HEK293 (cell line): ENCODE data around the gene PCDHB9.

Experiments used
- ZBTB21 ChIP-seq: fragments of 450-650 bp; formaldehyde crosslinking; IDR thresholded peaks from 2 replicates; pipeline ENCODE4 v1.5.1; 2017; ENCODE audit warnings: missing biosample characterization, missing genetic modification characterization
- ZNF639 ChIP-seq: fragments of 450-650 bp; formaldehyde crosslinking; IDR thresholded peaks from 2 replicates; pipeline ENCODE4 v1.5.1; 2016; ENCODE audit warnings: missing biosample characterization, missing genetic modification characterization
- TF ChIP-seq, protein P1 (sequence below): fragments of 450-650 bp; formaldehyde crosslinking; IDR thresholded peaks from 2 replicates; pipeline ENCODE4 v1.5.1; 2016; ENCODE audit warnings: missing biosample characterization, missing genetic modification characterization
- TF ChIP-seq, protein P2 (sequence below): fragments of 450-650 bp; formaldehyde crosslinking; IDR thresholded peaks from 2 replicates; pipeline ENCODE4 v1.5.1; 2016; ENCODE audit warnings: missing biosample characterization, missing genetic modification characterization

DNA sequence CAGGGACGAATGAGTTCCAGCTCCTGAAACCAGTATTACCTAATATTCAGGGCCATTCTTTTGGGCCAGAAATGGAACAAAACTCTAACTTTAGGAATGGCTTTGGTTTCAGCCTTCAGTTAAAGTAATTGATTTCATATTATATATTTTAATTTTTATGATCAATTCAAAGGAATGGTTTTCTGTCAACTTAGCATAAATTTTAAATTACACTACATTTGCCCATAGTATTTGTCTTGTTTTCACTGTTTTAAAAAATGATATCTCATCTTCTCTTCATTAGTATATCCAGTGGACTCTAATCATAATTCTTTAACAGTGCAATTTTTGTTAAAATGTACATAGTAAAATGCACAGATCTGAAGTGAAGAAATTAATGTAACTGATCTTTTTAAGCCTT lies 6.6 kb upstream of the PCDHB9 start:
- TF ChIP-seq, protein P1, sequence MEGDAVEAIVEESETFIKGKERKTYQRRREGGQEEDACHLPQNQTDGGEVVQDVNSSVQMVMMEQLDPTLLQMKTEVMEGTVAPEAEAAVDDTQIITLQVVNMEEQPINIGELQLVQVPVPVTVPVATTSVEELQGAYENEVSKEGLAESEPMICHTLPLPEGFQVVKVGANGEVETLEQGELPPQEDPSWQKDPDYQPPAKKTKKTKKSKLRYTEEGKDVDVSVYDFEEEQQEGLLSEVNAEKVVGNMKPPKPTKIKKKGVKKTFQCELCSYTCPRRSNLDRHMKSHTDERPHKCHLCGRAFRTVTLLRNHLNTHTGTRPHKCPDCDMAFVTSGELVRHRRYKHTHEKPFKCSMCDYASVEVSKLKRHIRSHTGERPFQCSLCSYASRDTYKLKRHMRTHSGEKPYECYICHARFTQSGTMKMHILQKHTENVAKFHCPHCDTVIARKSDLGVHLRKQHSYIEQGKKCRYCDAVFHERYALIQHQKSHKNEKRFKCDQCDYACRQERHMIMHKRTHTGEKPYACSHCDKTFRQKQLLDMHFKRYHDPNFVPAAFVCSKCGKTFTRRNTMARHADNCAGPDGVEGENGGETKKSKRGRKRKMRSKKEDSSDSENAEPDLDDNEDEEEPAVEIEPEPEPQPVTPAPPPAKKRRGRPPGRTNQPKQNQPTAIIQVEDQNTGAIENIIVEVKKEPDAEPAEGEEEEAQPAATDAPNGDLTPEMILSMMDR (tag by site-specific recombination) = no peak
- TF ChIP-seq ZNF639 (no peak), ZBTB21 (tag by site-specific recombination) (no peak)
- TF ChIP-seq, protein P2, sequence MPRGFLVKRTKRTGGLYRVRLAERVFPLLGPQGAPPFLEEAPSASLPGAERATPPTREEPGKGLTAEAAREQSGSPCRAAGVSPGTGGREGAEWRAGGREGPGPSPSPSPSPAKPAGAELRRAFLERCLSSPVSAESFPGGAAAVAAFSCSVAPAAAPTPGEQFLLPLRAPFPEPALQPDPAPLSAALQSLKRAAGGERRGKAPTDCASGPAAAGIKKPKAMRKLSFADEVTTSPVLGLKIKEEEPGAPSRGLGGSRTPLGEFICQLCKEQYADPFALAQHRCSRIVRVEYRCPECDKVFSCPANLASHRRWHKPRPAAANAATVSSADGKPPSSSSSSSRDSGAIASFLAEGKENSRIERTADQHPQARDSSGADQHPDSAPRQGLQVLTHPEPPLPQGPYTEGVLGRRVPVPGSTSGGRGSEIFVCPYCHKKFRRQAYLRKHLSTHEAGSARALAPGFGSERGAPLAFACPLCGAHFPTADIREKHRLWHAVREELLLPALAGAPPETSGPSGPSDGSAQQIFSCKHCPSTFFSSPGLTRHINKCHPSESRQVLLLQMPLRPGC (tag by site-specific recombination) = no peak
